Measurements from ENCODE around the gene CTH. TPM values are rescaled to one million over a fixed set of nuclear protein-coding genes. Genes with fewer than 3 reads are reported as not detected.
"Not testable (repeated sequence)": the region's sequence is repeated elsewhere in the genome, so short reads cannot be mapped to it uniquely, and the experiment has no call there.

CTH gene
- 11.3 and 12.4 TPM in 2 replicates for total RNA-seq
- long read RNA-seq, transcript CTH-202 (12 exons, 1,805 nt) = major isoform, 23 of 34 reads
- long read RNA-seq, partial matches to known transcripts = 5 of 34 reads
- long read RNA-seq, other reads (novel, unspliced or antisense) = 3 of 34 reads

- Mint-ChIP-seq H3K27me3 (ENCODE audit: low read depth) (no peaks in the 10 kb centered on the region), H3K4me1 (peaks cover 23% of the 10 kb centered on the region), H3K27ac (ENCODE audit: unreplicated experiment) (peak within 1 kb of the TSS; percentile 99), H3K9me3 (no peaks in the 10 kb centered on the region), H3K4me3 (peak within 1 kb of the TSS; percentile 97), H3K36me3 (ENCODE audit: low read depth) (no peaks in the 10 kb centered on the region)
- DNase-seq (ENCODE audit: low read depth, low spot score) = peak; percentile 87
- no peak for TF ChIP-seq CTCF (conservative IDR thresholded peaks at IDR 0.05)
Measured at GRCh38 chr1:70410604-70411359, at the start of gene CTH. TSS of gene CTH (plus strand) at chr1:70411268. CDS start at chr1:70411416, 148 bp downstream.

- Mint-ChIP-seq H3K27me3 (ENCODE audit: low read depth) (no peaks in the 10 kb centered on the region), H3K4me1 (peaks cover 19% of the 10 kb centered on the region), H3K9me3 (no peaks in the 10 kb centered on the region), H3K27ac (ENCODE audit: unreplicated experiment) (peak overlapping the region; percentile 48), H3K36me3 (ENCODE audit: low read depth) (peaks cover 2% of the 10 kb centered on the region), H3K4me3 (no peak overlapping the region)
- TF ChIP-seq CTCF (conservative IDR thresholded peaks at IDR 0.05) = no peak
- DNase-seq (ENCODE audit: low read depth, low spot score) = no peak
Measured at GRCh38 chr1:70361727-70362398, 49.2 kb upstream of the CTH start.

- H3K27ac Mint-ChIP-seq (ENCODE audit: unreplicated experiment) = no peak overlapping the region
- no peak for TF ChIP-seq CTCF (conservative IDR thresholded peaks at IDR 0.05)
- DNase-seq (ENCODE audit: low read depth, low spot score) = no peak
- H3K4me1 Mint-ChIP-seq = peaks cover 19% of the 10 kb centered on the region
- H3K9me3 Mint-ChIP-seq = no peaks in the 10 kb centered on the region
- no peak overlapping the region for H3K4me3 Mint-ChIP-seq
- H3K36me3 Mint-ChIP-seq (ENCODE audit: low read depth) = peaks cover 4% of the 10 kb centered on the region
- no peaks in the 10 kb centered on the region for H3K27me3 Mint-ChIP-seq (ENCODE audit: low read depth)
Measured at GRCh38 chr1:70364439-70364838, 46.6 kb upstream of the CTH start.

GRCh38 chr1:70366425-70366952 is 44.6 kb upstream of the CTH start:
- H3K27ac Mint-ChIP-seq (ENCODE audit: unreplicated experiment); H3K4me3 Mint-ChIP-seq; DNase-seq (ENCODE audit: low read depth, low spot score); H3K36me3 Mint-ChIP-seq (ENCODE audit: low read depth); H3K9me3 Mint-ChIP-seq; H3K27me3 Mint-ChIP-seq (ENCODE audit: low read depth): not testable (repeated sequence)
- H3K4me1 Mint-ChIP-seq = peaks cover 19% of the 10 kb centered on the region

- DNase-seq (ENCODE audit: low read depth, low spot score); H3K9me3 Mint-ChIP-seq; H3K4me3 Mint-ChIP-seq; H3K27me3 Mint-ChIP-seq (ENCODE audit: low read depth); H3K36me3 Mint-ChIP-seq (ENCODE audit: low read depth): not testable (repeated sequence)
- H3K27ac Mint-ChIP-seq (ENCODE audit: unreplicated experiment) = peak overlapping the region; percentile 39
- H3K4me1 Mint-ChIP-seq = peaks cover 14% of the 10 kb centered on the region
Measured at GRCh38 chr1:70366997-70367396, 44.1 kb upstream of the CTH start.

GRCh38 chr1:70367397-70367796 is 43.7 kb upstream of the CTH start:
- H3K4me3 Mint-ChIP-seq; H3K36me3 Mint-ChIP-seq (ENCODE audit: low read depth); H3K4me1 Mint-ChIP-seq; H3K27ac Mint-ChIP-seq (ENCODE audit: unreplicated experiment); DNase-seq (ENCODE audit: low read depth, low spot score); H3K9me3 Mint-ChIP-seq; H3K27me3 Mint-ChIP-seq (ENCODE audit: low read depth): not testable (repeated sequence)

GRCh38 chr1:70371586-70371985 is 39.5 kb upstream of the CTH start:
- not testable (repeated sequence) for H3K36me3 Mint-ChIP-seq (ENCODE audit: low read depth); H3K9me3 Mint-ChIP-seq; DNase-seq (ENCODE audit: low read depth, low spot score); H3K27ac Mint-ChIP-seq (ENCODE audit: unreplicated experiment); H3K4me3 Mint-ChIP-seq; H3K4me1 Mint-ChIP-seq; H3K27me3 Mint-ChIP-seq (ENCODE audit: low read depth)
